ENCODE data around the gene SSC4D.

SSC4D gene

DNA sequence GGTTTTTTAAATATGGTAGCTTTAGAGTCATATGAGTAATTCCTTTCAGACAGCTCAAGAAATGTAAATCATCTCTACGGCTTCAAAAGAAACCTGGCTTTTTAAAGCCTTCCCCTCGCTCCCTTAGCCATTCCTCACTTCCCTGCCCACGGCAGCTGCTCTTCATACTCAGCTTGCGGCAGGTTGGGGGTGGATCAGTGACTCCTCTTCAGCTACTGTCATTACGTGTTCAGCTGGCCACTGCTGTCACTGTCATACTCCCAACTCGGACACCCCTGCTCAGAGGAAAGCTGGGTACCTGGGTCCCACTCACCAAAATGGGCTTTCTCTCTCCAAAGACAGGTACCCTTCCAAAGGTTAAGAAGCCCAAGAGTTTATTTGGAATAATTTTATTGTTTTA, 57.3 kb downstream of the SSC4D start:
- no peak for TF ChIP-seq CTBP1 (IDR thresholded peaks at IDR 0.05; ENCODE audit: borderline replicate concordance)
- DNase-seq (ENCODE audit: extremely low spot score): no peak
- POLR2A ChIA-PET: interaction anchor here (2.3 kb wide), 1 partner anchor 34 kb away, joined by 6 read pairs; no protein-coding TSS in a partner anchor
- CTCF ChIA-PET: no interaction called here

DNA sequence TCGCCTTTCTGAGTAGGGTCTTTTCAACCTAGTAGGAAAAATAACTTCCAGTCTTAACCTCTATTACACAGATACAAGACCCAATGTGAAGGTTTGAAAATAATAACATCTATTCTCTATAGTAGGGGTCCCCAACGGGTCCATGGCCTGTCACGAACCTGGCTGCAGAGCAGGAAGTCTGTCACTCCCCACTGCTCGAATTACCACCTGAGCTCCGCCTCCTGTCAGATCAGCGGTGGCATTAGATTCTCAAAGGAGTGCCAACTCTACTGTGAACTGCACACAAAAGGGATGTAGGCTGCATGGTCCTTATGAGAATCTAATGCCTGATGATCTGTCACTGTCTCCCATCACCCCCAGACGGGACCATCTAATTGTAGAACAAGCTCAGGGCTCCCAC, 58.1 kb downstream of the SSC4D start:
- ChIA-PET CTCF (no interaction called here), POLR2A (interaction anchor here (2.3 kb wide), 1 partner anchor 34 kb away, joined by 6 read pairs; no protein-coding TSS in a partner anchor)
- no peak for DNase-seq (ENCODE audit: extremely low spot score)
- no peak for TF ChIP-seq ELF4 (IDR thresholded peaks at IDR 0.05)
- no peak for TF ChIP-seq CTBP1 (IDR thresholded peaks at IDR 0.05; ENCODE audit: borderline replicate concordance)
- no peak for TF ChIP-seq SP1 (IDR thresholded peaks at IDR 0.05)
- TF ChIP-seq FOXM1 (IDR thresholded peaks at IDR 0.05; ENCODE audit: borderline replicate concordance): no peak
- no peak for TF ChIP-seq L3MBTL2 (conservative IDR thresholded peaks at IDR 0.05)
- no peak for TF ChIP-seq FOXA1 (IDR thresholded peaks at IDR 0.05)

DNA sequence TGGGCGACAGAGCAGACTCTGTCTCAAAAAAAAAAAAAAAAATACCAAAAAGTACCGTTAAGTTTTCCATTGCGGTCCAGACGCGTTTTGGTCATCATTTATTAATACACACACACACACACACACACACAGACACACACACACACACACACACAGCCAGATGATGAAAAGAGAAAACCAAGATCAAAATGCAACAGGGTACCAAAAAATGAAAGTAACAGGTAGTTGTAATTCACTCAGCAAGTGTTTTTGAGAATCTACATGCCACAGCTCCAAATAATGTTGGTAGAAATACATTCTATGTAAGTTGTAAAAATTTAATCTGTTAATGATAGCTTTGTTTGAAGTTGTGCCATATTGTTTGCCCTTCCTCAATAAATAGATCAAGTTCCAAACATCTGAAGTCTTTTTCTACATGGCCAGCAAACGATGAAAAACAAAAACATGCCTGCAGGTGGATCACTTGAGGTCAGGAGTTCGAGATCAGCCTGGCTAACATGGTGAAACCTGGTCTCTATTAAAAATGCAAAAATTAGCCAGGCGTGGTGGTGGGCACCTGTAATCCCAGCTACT, 60.1 kb downstream of the SSC4D start:
- ChIA-PET POLR2A (no interaction called here), CTCF (no interaction called here)
- TF ChIP-seq ELF4 (IDR thresholded peaks at IDR 0.05): no peak
- no peak for TF ChIP-seq BHLHE40 (IDR thresholded peaks at IDR 0.05; ENCODE audit: borderline replicate concordance)
- no peak for TF ChIP-seq L3MBTL2 (conservative IDR thresholded peaks at IDR 0.05)
- no peak for TF ChIP-seq TARDBP (IDR thresholded peaks at IDR 0.05)
- DNase-seq (ENCODE audit: extremely low spot score): no peak

DNA sequence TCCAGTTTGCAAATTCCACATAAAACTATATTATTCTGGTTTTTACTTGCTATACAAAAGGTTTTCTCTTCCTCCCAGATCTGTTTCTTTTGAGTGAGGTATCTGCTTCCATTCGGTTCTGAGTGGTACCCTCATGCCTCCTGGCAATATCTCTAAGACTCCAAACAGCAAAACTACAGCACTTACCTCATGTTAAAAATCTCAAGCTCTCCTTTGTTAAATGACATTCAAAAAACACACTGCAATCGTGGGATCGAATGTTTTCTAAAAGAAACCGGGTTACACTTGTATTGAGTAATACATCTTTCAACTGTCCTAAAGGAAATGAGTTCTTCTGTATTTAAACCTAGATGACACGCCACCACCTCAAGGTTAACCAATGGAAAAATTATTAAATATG, 61.8 kb downstream of the SSC4D start:
- TF ChIP-seq L3MBTL2 (conservative IDR thresholded peaks at IDR 0.05): no peak
- TF ChIP-seq HDGF (IDR thresholded peaks at IDR 0.05; ENCODE audit: borderline replicate concordance): no peak
- no peak for TF ChIP-seq TARDBP (IDR thresholded peaks at IDR 0.05)
- TF ChIP-seq SP1 (IDR thresholded peaks at IDR 0.05): no peak
- no peak for TF ChIP-seq SUZ12 (IDR thresholded peaks at IDR 0.05)
- TF ChIP-seq BHLHE40 (IDR thresholded peaks at IDR 0.05; ENCODE audit: borderline replicate concordance): no peak
- no peak for TF ChIP-seq CTBP1 (IDR thresholded peaks at IDR 0.05; ENCODE audit: borderline replicate concordance)
- TF ChIP-seq, protein P1, sequence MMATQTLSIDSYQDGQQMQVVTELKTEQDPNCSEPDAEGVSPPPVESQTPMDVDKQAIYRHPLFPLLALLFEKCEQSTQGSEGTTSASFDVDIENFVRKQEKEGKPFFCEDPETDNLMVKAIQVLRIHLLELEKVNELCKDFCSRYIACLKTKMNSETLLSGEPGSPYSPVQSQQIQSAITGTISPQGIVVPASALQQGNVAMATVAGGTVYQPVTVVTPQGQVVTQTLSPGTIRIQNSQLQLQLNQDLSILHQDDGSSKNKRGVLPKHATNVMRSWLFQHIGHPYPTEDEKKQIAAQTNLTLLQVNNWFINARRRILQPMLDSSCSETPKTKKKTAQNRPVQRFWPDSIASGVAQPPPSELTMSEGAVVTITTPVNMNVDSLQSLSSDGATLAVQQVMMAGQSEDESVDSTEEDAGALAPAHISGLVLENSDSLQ (IDR thresholded peaks at IDR 0.05): no peak
- TF ChIP-seq FOXA1 (IDR thresholded peaks at IDR 0.05): no peak
- no peak for TF ChIP-seq NFRKB (IDR thresholded peaks at IDR 0.05)
- TF ChIP-seq ARNT (IDR thresholded peaks at IDR 0.05): no peak
- TF ChIP-seq FOXK2 (IDR thresholded peaks at IDR 0.05): no peak
- TF ChIP-seq LEF1 (IDR thresholded peaks at IDR 0.05; ENCODE audit: borderline replicate concordance): no peak
- POLR2A ChIA-PET: no interaction called here
- DNase-seq (ENCODE audit: extremely low spot score): no peak

DNA sequence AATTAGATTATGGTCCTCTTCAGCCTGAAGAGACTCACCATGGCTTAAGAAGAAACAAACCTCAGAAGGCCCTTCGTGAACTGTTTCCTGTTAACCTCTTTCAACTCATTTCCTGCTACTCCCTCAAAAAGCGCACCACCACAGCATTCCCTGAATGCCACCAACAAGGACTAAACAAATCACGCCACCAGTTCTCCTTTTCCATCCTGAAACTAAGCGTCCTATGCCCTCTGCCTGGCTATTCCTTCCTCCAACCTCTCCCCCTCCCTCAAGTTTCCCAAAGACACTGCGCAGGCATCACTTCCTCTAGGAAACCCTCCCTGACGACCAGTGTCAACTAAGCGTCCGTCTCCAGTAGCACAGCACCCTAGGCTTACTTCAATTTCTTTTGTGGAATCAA, 62.7 kb downstream of the SSC4D start:
- DNase-seq (ENCODE audit: extremely low spot score): no peak
- no peak for TF ChIP-seq ZNF384 (IDR thresholded peaks at IDR 0.05)
- TF ChIP-seq HDGF (IDR thresholded peaks at IDR 0.05; ENCODE audit: borderline replicate concordance): no peak
- no peak for TF ChIP-seq ELF4 (IDR thresholded peaks at IDR 0.05)
- no peak for TF ChIP-seq ARNT (IDR thresholded peaks at IDR 0.05)
- no peak for TF ChIP-seq BHLHE40 (IDR thresholded peaks at IDR 0.05; ENCODE audit: borderline replicate concordance)
- no peak for TF ChIP-seq SP1 (IDR thresholded peaks at IDR 0.05)
- no peak for TF ChIP-seq L3MBTL2 (conservative IDR thresholded peaks at IDR 0.05)
- TF ChIP-seq FOXM1 (IDR thresholded peaks at IDR 0.05; ENCODE audit: borderline replicate concordance): no peak
- no peak for TF ChIP-seq CTBP1 (IDR thresholded peaks at IDR 0.05; ENCODE audit: borderline replicate concordance)
- TF ChIP-seq LEF1 (IDR thresholded peaks at IDR 0.05; ENCODE audit: borderline replicate concordance): no peak
- no peak for TF ChIP-seq NFRKB (IDR thresholded peaks at IDR 0.05)
- no peak for TF ChIP-seq FOXA1 (IDR thresholded peaks at IDR 0.05)
- TF ChIP-seq TARDBP (IDR thresholded peaks at IDR 0.05): no peak
- TF ChIP-seq SUZ12 (IDR thresholded peaks at IDR 0.05): no peak
- TF ChIP-seq, protein P1 (IDR thresholded peaks at IDR 0.05): no peak
- TF ChIP-seq FOXK2 (IDR thresholded peaks at IDR 0.05): no peak
- CTCF ChIA-PET: no interaction called here
- POLR2A ChIA-PET: no interaction called here

More for the DNA sequence above, 61.8 kb downstream of the SSC4D start:
- CTCF ChIA-PET: no interaction called here

DNA sequence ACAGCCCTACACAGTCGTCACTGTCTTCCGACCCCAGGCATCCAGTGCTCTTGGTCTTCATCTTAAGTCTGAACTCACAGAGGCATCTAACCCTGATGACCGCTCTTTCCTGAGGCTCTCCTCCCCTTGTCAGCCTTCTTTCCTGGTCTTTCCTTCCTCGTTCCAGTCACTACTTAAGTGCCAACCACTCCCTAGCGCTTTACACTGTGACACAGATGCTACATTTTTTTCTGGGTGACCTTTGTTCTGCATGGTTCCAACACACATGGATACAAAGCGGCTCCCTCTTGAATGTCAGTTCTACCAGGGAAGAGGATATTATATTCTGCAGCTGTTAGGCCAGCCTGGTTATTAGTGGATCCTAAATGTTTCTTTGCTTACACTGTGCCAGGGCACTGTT, 63.4 kb downstream of the SSC4D start:
- DNase-seq (ENCODE audit: extremely low spot score): no peak
- CTCF ChIA-PET: no interaction called here
- TF ChIP-seq, protein P1 (IDR thresholded peaks at IDR 0.05): no peak
- no peak for TF ChIP-seq L3MBTL2 (conservative IDR thresholded peaks at IDR 0.05)
- no peak for TF ChIP-seq LEF1 (IDR thresholded peaks at IDR 0.05; ENCODE audit: borderline replicate concordance)
- TF ChIP-seq SP1 (IDR thresholded peaks at IDR 0.05): no peak
- no peak for TF ChIP-seq ZNF384 (IDR thresholded peaks at IDR 0.05)
- TF ChIP-seq FOXA1 (IDR thresholded peaks at IDR 0.05): no peak
- no peak for TF ChIP-seq CTBP1 (IDR thresholded peaks at IDR 0.05; ENCODE audit: borderline replicate concordance)
- TF ChIP-seq ARNT (IDR thresholded peaks at IDR 0.05): no peak
- TF ChIP-seq SUZ12 (IDR thresholded peaks at IDR 0.05): no peak
- no peak for TF ChIP-seq HDGF (IDR thresholded peaks at IDR 0.05; ENCODE audit: borderline replicate concordance)
- no peak for TF ChIP-seq NFRKB (IDR thresholded peaks at IDR 0.05)
- TF ChIP-seq BHLHE40 (IDR thresholded peaks at IDR 0.05; ENCODE audit: borderline replicate concordance): no peak
- no peak for TF ChIP-seq FOXM1 (IDR thresholded peaks at IDR 0.05; ENCODE audit: borderline replicate concordance)
- no peak for TF ChIP-seq ELF4 (IDR thresholded peaks at IDR 0.05)
- no peak for TF ChIP-seq TARDBP (IDR thresholded peaks at IDR 0.05)
- POLR2A ChIA-PET: no interaction called here

Data from HEK293T (cell line).